ENCODE measurements around the gene NADSYN1. TPM values are rescaled to one million over a fixed set of nuclear protein-coding genes. Genes with fewer than 3 reads are reported as not detected.
"Not testable (repeated sequence)": the region's sequence is repeated elsewhere in the genome, so short reads cannot be mapped to it uniquely, and the experiment has no call there.

The NADSYN1 gene
- 60.5 and 88.1 TPM in 2 replicates for total RNA-seq

DNA sequence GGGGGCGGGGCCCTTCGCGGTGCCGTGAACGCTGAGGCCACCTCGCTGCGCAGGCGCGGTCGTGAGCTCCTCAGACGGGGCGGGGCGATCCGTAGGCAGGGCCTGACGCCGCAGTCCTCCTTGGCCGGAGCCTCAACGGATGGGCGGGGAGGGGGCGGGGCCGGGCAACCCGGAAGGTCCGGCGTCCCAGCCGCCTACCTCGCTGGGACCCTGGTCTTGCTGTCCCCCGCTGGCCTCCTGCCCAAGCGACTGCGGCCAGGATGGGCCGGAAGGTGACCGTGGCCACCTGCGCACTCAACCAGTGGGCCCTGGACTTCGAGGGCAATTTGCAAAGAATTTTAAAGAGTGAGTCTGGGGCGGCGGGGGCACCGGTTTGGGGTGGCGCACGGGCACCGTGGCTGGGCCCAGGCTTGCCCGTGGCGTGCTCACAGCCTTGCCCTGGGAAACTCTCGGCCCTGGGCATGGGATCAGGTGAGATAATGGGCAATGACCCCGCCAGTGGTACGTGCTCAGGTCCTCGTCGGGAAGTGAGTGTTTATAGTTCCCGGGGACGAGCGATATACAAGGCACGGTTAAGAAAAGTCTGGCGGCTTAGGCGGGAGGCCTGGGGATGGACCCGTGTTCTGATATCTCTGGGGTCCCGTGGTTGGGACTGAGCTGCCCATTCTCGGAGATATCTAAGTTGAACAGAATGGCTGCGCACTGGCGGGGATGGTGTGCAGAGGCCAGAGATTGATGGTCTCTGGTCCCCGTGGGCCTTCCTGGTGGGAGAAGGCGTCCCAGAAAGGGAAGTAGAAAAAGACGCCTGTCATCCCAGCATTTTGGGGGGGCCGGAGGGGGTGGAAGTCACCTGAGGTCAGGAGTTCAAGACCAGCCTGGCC is at the start of gene NADSYN1:
NADSYN1 (plus strand) TSS at position 167 of the 881 bp plus-strand sequence; CDS start at position 261, 94 bp downstream.
- DNase-seq (ENCODE audit: low read depth in 2 of 2), result peak; percentile 79 to 95

DNA sequence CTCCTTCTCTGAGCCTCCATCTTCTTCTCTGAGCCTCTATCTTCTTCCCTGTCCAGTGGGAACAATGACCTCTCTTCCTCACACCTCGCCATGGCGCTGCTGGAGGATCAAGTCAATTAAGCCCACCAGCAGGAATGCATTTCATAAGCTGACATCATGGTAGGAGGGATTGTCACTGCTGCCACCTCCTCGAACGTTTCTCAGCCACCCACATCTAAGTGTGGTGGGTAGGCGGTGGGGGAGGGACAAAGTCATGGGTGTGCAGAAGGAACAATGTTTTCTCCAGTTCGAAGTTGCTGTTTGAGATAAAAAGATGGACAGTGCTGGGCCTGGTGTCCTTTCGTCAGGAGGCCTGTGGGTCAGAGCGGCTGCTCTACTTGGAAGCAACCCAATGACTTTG is 48.8 kb upstream of the NADSYN1 start:
- DNase-seq (ENCODE audit: low read depth in 2 of 2), result no peak

- no peak for DNase-seq (ENCODE audit: low read depth in 2 of 2)
Measured at GRCh38 chr11:71406681-71407080, 46.3 kb upstream of the NADSYN1 start.

GRCh38 chr11:71407356-71407755 is 45.6 kb upstream of the NADSYN1 start:
- no peak for DNase-seq (ENCODE audit: low read depth in 2 of 2)

DNA sequence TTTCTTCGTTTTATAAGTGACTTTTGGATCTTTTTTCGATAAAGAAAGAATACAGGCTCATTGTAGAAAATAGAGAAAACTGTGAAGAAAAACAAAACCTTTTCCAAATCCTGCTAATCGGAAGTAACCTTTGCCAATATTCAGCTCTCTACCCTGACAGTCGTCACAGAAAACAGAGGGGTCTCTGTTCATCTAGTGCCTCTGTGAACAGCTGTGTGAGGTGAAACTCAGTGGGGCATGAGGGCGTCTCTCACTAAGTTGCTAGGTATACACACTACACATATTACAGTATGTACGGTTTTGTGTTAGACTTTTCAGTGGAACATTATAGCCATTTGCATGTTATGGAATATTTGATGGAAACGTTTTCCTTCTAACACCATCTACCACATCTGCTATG is 44.2 kb upstream of the NADSYN1 start:
- DNase-seq (ENCODE audit: low read depth in 2 of 2), result no peak

DNA sequence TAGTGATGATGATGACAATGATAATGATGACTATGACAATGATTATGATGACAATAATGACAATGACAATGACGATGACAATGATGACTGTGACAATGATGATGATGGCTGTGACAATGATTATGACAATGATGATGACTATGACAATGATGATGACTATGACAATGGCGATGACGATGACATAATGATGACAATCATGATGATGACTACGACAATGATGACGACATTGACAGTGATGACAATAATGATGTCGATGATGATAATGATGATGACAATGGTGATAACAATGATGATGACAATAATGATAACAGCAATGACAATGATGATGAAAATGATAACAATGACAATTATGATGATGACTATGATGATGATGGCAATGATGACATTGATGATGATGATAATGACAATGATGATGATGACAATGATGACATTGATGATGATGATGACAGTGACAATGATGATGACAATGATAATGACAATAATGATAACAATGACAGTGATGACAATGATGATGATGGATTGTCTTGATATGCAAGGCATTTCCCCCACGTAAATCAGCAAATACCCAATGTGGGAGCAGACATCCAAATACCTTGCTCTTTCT is 42.5 kb upstream of the NADSYN1 start:
- no peak for DNase-seq (ENCODE audit: low read depth in 2 of 2)

GRCh38 chr11:71414645-71415044 is 38.4 kb upstream of the NADSYN1 start:
- DNase-seq (ENCODE audit: low read depth in 2 of 2), result no peak

- DNase-seq (ENCODE audit: low read depth in 2 of 2), result no peak
Measured at GRCh38 chr11:71418643-71419042, 34.4 kb upstream of the NADSYN1 start.

DNA sequence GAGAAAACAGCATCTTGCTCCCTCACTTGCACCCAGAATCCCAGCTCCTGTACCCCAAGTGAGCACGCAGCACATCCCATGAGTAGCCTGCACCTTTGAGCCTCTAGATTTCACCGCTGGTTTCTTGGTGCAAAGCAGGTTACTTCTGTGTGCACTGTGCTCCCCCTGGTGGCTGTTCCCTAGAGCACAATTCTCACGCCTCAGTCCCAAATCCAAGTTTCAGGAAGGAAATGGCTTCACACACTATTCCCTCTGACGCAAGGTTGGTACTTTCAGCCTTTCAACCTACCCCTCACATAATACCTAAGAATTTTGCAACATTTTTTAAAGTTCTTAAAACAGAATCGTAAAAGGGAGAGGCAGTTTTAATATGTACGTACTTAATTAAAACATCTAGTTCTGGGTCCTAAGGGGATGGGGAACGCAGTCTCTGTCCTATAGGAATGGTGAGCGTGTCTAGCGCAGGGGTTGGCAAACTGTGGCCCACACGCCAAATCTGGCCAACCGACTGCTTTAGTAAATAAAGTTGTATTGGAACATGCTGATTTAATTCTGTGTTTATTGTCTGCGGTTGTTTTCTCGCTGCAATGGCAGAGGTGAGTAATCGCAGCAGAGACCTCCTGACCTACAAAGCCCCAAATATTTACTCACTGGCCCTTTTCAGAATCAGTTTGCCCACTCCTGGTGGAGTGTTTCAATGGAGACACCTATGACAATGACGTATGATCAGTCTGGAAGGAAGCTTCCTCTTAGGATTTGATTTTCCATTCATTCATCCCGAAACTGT is 32.4 kb upstream of the NADSYN1 start:
- DNase-seq (ENCODE audit: low read depth in 2 of 2), result peak; percentile 45 to 63

DNA sequence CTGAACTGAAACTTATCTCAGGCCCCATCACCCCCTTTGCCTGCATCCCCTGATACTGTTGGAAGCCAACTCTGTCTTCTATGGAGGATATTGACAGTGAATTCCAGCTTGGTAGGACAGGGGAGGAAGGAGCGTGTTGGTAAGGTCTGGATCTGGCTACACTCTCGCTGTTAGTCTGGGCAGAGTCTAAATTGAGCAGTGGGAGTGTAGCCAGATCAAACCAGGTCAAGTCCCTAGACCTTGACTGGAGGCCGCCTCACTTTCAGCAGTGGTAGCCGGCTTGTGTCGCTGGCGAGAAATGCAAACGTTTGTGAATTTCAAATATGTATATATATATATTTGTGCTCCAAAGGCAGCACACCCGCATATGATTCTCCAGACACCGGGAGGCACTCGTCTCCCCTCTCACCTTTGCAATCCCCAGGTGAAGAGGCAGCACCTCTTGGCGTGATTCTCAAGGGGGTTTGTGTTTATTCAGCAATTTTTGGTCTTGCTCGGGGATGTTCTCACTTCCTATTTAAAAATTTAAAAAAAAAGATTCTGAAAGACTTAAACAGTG is 31.5 kb upstream of the NADSYN1 start:
- DNase-seq (ENCODE audit: low read depth in 2 of 2), result no peak

GRCh38 chr11:71422318-71422717 is 30.7 kb upstream of the NADSYN1 start:
- DNase-seq (ENCODE audit: low read depth in 2 of 2), result not testable (repeated sequence)

GRCh38 chr11:71423181-71423790 is 29.7 kb upstream of the NADSYN1 start:
- no peak for DNase-seq (ENCODE audit: low read depth in 2 of 2)

DNA sequence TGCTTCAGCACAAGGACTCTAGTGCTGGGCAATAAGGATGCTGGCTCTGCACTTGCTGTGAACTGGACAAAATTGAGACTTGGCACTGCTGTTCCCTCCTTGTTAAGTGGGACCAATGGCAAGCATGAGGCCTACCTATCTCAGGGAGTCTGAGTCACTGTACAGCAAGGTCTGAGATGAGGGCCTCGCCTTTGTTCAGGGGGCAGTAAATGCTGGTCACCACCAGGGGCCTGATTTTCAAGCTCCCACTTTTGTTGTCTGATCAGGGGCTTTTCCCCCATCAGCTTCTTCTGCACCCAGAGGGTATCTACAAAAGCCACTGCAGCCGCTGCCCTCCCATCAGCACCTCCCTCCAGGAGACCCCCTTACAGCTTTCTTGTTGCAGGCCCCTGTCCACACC is 27.6 kb upstream of the NADSYN1 start:
- no peak for DNase-seq (ENCODE audit: low read depth in 2 of 2)

DNA sequence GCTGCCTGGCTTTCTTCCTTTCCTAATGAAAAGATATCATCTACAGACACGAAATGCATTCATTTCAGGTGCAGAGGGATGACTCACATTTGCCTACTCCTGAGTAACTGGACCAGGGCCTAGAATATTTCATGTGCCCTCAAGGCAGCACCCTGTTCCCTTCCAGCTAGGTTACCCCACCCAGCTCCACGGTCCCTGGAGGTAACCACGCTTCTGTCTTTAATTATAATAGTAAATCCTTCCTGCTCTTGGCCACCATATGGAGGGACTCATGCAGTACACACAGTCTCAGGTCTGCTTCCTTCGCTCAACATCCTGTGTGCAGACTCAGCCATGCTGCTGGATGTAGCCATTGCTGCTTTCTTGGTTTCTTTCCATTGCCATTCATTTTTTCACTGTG is 27.1 kb upstream of the NADSYN1 start:
- DNase-seq (ENCODE audit: low read depth in 2 of 2), result no peak

- no peak for DNase-seq (ENCODE audit: low read depth in 2 of 2)
Measured at GRCh38 chr11:71426413-71426812, 26.6 kb upstream of the NADSYN1 start.

DNA sequence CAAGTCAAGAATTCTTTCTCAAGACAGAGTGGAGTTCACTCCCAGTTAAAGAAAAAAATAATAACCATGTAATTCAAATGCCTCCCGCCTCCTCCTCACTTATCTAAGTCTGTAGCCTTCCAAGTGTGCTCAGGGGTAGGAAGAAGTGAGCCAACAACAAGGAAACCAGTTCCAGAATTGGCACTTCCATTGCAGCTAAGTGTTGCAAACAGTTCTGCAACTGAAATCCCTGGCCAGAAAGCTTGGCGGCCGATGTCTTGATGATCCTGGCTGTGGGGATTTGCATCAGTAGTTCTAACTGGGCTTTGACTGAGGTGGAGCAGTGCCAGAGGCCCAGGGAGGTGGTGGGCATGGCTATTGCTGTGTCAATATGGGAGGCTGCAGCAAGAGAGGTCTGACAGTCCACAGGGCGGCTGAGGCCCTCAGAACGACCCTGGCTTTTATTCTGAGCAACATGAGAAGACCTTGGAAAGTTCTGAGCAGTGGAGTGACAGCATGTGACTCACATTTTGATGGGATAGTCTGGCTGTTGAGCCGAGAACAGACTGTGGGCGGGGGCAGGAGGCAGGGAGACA is 24.1 kb upstream of the NADSYN1 start:
- no peak for DNase-seq (ENCODE audit: low read depth in 2 of 2)

DNA sequence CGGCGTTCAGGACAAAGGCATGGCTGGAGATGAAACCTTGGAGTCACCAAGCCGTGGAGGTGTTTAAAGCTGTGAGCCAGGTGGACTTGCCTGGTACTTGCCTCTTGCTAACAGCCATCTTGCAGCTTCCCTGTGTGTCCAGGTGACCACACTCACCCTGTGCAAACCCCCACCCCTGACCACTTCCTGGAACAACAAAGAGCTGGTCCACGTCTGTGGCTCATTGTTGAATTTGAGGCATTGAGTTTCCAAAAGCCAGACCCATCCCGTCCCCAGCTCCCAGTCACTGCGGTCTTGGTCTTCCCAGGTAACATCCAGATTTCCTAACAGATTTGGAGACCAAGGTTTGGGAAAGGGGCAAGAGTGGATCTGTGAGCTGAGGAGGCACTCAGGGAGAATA is 23.3 kb upstream of the NADSYN1 start:
- no peak for DNase-seq (ENCODE audit: low read depth in 2 of 2)

GRCh38 chr11:71430166-71430565 is 22.8 kb upstream of the NADSYN1 start:
- DNase-seq (ENCODE audit: low read depth in 2 of 2), result no peak

GRCh38 chr11:71431271-71431670 is 21.7 kb upstream of the NADSYN1 start:
- DNase-seq (ENCODE audit: low read depth in 2 of 2), result no peak

GRCh38 chr11:71432761-71433647 is 20.0 kb upstream of the NADSYN1 start:
- DNase-seq (ENCODE audit: low read depth in 2 of 2), result no peak

Measured in dermis microvascular lymphatic vessel endothelial cell (primary cell).